LoVo (cell line): ENCODE measurements around the gene HBQ1.
A peak's percentile ranks its signal among the peaks of the same experiment; 100 is the strongest.
"Not testable (repeated sequence)": the region's sequence is repeated elsewhere in the genome, so short reads cannot be mapped to it uniquely, and the experiment has no call there.

Experiments used
- DNase-seq: peaks from one replicate; pipeline ENCODE4 v3.0.0-alpha.2; 2016; ENCODE audit warnings: low spot score

Gene HBQ1

DNA sequence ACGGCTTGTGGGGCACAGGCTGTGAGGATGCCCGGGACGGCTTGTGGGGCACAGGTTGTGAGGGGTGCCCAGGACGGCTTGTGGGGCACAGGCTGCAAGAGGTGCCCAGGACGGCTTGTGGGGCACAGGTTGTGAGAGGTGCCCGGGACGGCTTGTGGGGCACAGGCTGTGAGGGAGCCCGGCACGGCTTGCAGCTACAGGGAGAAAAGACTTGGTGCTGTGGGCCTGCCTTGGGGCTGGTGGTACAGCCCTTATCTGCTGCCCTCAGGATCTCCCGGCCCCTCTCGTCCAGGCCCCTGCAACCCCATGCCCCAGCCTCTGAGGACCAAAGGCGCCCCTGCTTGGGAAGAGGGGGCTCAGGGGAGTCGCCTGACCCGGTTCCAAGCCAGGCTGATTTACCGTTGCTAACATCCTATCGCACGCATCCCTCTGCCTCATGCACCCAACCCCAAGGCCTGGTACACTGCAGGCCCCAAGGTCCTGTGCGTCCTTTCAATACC is 19.5 kb upstream of the HBQ1 start:
- DNase-seq = no peak

DNA sequence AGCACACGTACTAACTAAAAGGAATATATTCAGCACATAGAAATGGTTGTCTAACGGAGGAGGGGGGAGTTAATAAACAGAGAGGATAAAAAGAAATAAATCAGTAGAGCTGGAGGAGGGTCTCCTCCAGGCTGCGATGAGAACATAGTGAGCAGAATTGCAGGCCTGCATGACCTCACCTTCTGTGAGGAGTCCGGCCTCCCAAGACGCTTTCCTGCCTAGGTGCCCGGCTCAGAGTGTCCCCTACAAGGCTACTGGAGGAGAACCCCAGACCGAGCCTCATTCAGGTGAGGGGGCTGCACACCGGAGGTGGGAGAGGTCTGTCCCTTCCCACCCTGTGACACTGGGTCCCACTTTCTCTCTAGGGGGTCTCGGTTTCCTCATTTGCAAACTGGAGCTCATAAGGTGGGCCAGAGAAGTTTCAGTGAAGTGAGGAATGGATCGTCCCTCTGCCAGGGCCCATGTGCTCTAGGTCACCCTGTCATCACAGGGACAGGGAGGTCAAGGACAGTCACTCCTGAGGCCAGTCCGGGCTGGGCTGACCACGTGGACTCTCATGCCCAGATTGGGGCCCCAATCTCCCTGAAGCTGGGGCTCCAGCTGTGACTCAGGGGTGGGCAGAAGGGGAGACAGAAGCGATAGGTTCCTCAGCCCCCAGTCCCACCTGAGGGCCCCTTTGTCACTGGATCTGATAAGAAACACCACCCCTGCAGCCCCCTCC is 17.8 kb upstream of the HBQ1 start:
- no peak for DNase-seq

DNA sequence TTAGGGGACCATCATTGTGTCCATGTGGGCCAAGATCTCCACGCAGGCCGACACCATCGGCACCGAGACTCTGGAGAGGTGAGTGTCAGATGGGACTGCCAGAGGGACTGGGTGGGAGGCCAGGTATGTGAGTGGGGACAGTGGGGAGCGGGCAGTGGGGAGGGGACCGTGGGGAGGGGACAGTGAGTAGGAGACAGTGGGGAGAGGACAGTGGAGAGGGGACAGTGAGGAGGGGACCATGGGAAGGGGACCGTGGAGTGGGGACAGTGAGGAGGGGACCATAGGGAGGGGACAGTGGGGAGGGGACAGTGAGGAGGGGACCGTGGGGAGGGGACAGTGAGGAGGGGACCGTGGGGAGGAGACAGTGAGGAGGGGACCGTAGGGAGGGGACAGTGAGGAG is 17.1 kb upstream of the HBQ1 start:
- not testable (repeated sequence) for DNase-seq

DNA sequence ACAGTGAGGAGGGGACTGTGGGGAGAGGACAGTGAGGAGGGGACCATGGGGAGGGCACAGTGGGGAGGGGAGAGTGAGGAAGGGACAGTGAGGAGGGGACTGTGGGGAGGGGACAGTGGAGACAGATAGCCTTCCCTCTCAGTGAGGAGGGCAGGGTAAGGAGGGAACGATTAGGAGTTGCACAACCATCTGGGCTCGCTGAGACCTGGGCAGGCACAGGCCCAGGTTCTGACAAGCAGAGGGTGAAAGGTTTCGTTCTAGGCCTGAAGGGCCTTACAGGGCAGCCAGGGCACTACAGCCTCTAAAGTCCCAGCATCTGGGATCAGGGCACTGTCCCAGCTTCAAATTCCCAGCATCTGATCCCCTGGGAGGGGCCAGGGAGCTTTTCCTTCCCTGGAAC is 16.6 kb upstream of the HBQ1 start:
- DNase-seq = not testable (repeated sequence)

DNA sequence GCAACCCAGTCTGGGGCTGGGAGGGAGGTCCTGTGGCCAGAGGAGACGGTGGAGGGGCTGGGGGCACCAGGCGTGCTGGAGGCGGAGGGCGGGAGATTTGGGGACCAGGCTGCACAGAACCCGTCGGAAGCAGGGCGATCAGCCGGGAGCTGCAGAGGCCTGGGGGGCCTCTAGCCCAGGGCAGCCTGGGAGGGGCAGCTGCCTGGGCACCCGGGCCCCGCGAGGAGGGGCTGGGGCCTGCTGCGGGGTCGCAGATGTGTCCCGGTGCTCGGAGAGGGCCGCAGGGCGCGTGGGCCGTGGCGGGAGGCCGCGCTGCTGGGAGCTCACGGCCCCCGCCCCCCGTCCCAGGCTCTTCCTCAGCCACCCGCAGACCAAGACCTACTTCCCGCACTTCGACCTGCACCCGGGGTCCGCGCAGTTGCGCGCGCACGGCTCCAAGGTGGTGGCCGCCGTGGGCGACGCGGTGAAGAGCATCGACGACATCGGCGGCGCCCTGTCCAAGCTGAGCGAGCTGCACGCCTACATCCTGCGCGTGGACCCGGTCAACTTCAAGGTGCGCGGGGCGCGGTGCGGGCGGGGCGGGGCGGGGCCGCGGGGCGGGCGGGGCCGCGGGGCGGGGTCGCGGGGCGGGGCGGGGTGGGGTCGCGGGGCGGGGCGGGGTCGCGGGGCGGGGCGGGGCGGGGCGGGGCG is 16.0 kb upstream of the HBQ1 start:
- DNase-seq = not testable (repeated sequence)

DNA sequence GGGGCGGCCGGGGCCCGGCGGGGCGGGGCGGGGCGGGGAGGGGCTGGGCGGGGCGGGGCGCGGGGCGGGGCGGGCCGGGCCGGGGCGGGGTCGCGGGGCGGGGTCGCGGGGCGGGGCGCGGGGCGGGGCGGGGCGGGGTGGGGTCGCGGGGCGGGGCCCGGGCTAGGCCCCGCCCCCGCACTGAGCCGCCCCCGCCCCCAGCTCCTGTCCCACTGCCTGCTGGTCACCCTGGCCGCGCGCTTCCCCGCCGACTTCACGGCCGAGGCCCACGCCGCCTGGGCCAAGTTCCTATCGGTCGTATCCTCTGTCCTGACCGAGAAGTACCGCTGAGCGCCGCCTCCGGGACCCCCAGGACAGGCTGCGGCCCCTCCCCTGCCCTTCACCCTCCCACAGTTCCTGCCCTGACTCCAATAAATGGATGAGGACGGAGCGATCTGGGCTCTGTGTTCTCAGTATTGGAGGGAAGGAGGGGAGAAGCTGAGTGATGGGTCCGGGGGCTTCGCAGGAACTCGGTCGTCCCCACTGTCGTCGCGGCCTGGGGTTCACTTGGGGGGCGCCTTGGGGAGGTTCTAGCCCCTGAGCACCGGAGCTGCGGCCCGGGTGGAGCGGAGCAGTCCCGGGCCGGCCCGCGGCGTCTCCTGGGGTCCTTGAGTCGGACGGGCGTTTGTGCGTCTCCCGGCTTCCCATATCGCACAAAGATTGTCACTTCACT is 15.3 kb upstream of the HBQ1 start:
- DNase-seq = no peak

DNA sequence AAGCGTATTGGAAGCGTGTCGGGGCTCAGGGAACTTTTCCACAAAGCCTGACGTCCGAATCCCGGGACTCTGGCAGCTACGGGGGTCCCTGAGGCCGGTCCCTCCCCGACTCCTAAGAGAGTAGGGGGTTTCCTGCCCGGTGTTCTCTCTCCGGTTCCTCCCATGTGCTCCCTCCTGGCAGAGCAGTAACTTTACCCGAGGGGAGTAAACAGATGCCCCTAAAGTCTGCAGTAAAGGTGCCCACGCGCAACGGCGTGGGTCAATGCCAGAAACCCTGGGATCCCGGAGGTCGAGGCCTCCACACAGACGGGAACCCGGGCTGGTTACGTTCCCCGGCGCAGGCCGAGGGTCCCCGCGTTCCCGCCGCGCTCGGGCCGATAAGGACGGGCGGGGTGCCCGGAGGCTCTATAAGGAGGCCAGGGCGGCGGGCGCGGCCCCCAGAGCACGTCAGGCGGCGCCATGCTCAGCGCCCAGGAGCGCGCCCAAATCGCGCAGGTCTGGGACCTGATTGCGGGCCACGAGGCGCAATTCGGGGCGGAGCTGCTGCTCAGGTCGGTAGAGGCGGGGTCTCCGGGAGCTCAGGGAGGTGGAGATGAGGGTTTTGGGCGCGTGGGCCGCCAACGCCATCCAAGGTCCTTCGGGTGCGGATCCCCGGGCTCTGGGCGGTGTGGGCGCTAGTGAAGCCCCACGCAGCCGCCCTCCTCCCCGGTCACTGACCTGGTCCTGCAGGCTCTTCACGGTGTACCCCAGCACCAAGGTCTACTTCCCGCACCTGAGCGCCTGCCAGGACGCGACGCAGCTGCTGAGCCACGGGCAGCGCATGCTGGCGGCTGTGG is 14.5 kb upstream of the HBQ1 start, which contains the start of gene HBM:
Gene HBM, plus strand, starts transcription at position 440 of the 836 bp plus-strand sequence. Its CDS starts 20 bp downstream, at position 460.
- DNase-seq = no peak

DNA sequence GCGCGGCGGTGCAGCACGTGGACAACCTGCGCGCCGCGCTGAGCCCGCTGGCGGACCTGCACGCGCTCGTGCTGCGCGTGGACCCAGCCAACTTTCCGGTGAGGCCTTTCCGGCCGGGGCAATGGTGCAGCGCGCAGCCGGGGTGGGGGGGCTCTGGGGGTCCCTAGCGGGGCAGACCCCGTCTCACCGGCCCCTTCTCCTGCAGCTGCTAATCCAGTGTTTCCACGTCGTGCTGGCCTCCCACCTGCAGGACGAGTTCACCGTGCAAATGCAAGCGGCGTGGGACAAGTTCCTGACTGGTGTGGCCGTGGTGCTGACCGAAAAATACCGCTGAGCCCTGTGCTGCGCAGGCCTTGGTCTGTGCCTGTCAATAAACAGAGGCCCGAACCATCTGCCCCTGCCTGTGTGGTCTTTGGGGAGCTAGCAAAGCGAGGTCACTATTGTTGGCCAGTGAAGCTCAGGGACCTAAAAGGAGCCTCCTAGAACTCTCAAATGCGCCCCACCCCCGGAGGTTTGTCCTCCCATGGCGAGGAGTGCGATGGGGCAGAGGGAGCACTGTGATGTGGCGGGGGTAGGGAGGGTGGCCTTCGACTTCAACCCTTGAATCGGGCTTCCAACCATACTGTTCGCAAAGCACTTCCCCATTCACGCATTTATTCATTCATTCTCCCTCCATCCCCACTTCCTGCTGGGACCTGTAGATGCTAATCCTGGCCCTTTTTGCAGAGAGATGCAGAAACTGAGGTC is 13.7 kb upstream of the HBQ1 start:
- no peak for DNase-seq

DNA sequence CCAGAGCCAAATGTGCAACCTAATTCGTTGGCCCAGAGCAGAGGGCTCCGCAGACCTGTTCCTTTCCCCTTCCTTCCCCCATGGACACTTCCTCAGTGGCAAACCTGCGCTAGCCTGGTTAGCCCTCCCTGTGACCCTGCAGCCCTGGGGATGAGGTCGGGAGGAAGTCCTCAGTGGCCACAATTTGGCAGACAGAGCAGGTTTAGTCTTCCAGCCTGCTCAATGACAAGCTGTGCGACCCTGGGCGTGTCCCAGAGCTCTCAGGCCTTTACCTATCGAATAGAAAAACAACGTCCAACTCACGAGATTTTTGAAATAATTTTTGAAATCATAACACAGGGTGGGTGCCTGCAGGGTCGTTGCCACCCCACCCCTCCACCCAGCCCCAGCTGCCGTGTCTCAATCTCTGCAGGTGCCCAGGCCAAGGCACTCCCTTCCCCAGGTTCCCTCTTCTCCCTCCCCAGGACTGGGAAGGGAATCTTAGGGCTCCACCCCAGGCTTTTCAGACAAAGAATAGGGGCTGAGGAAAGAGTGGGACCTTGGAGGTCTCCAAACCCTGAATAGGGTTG is 13.1 kb upstream of the HBQ1 start:
- no peak for DNase-seq

DNA sequence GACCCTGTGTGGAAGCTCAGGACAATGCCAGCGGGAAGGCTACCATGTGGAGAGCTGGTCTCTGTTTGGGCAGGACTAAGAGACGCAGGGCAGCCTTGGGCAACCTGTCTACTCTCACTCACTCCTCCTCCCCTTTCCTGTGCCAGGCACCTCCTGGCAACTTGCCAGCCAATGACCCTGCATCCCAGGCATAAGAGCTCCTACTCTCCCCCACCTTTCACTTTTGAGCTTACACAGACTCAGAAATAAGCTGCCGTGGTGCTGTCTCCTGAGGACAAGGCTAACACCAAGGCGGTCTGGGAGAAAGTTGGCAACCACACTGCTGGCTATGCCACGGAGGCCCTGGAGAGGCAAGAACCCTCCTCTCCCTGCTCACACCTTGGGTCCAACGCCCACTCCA is 11.8 kb upstream of the HBQ1 start:
- no peak for DNase-seq

DNA sequence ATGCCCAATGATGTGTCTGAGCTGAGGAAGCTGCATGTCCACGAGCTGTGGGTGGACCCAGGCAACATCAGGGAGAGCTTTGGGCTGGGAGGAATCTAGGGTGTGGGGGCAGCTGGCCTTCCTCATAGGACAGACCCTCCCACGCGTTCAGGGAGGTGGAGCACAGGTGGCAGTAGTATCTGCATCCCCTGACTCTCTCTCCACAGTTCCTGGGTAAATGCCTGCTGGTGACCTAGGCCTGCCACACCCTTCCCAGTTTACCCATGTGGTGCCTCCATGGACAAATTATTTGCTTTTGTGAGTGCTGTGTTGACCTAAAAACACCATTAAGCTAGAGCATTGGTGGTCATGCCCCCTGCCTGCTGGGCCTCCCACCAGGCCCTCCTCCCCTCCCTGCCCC is 11.2 kb upstream of the HBQ1 start:
- DNase-seq = no peak

DNA sequence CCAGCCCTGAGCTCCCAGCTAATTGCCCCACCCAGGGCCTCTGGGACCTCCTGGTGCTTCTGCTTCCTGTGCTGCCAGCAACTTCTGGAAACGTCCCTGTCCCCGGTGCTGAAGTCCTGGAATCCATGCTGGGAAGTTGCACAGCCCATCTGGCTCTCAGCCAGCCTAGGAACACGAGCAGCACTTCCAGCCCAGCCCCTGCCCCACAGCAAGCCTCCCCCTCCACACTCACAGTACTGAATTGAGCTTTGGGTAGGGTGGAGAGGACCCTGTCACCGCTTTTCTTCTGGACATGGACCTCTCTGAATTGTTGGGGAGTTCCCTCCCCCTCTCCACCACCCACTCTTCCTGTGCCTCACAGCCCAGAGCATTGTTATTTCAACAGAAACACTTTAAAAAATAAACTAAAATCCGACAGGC is 10.2 kb upstream of the HBQ1 start:
- peak; percentile 19 for DNase-seq

DNA sequence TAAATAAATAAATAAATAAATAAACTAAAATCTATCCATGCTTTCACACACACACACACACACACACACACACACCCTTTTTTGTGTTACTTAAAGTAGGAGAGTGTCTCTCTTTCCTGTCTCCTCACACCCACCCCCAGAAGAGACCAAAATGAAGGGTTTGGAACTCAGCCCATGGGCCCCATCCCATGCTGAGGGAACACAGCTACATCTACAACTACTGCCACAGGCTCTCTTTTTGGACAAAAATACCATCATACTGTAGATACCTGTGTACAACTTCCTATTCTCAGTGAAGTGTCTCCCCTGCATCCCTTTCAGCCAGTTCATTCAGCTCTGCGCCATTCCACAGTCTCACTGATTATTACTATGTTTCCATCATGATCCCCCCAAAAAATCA is 9.5 kb upstream of the HBQ1 start:
- DNase-seq = no peak

DNA sequence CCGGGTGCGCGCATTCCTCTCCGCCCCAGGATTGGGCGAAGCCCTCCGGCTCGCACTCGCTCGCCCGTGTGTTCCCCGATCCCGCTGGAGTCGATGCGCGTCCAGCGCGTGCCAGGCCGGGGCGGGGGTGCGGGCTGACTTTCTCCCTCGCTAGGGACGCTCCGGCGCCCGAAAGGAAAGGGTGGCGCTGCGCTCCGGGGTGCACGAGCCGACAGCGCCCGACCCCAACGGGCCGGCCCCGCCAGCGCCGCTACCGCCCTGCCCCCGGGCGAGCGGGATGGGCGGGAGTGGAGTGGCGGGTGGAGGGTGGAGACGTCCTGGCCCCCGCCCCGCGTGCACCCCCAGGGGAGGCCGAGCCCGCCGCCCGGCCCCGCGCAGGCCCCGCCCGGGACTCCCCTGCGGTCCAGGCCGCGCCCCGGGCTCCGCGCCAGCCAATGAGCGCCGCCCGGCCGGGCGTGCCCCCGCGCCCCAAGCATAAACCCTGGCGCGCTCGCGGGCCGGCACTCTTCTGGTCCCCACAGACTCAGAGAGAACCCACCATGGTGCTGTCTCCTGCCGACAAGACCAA is 7.8 kb upstream of the HBQ1 start, which contains the start of gene HBA2:
Gene HBA2, plus strand, starts transcription at position 503 of the 568 bp plus-strand sequence. Its CDS starts 37 bp downstream, at position 540.
- DNase-seq = not testable (repeated sequence)

DNA sequence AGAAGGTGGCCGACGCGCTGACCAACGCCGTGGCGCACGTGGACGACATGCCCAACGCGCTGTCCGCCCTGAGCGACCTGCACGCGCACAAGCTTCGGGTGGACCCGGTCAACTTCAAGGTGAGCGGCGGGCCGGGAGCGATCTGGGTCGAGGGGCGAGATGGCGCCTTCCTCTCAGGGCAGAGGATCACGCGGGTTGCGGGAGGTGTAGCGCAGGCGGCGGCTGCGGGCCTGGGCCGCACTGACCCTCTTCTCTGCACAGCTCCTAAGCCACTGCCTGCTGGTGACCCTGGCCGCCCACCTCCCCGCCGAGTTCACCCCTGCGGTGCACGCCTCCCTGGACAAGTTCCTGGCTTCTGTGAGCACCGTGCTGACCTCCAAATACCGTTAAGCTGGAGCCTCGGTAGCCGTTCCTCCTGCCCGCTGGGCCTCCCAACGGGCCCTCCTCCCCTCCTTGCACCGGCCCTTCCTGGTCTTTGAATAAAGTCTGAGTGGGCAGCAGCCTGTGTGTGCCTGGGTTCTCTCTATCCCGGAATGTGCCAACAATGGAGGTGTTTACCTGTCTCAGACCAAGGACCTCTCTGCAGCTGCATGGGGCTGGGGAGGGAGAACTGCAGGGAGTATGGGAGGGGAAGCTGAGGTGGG is 6.9 kb upstream of the HBQ1 start:
- DNase-seq = not testable (repeated sequence)

DNA sequence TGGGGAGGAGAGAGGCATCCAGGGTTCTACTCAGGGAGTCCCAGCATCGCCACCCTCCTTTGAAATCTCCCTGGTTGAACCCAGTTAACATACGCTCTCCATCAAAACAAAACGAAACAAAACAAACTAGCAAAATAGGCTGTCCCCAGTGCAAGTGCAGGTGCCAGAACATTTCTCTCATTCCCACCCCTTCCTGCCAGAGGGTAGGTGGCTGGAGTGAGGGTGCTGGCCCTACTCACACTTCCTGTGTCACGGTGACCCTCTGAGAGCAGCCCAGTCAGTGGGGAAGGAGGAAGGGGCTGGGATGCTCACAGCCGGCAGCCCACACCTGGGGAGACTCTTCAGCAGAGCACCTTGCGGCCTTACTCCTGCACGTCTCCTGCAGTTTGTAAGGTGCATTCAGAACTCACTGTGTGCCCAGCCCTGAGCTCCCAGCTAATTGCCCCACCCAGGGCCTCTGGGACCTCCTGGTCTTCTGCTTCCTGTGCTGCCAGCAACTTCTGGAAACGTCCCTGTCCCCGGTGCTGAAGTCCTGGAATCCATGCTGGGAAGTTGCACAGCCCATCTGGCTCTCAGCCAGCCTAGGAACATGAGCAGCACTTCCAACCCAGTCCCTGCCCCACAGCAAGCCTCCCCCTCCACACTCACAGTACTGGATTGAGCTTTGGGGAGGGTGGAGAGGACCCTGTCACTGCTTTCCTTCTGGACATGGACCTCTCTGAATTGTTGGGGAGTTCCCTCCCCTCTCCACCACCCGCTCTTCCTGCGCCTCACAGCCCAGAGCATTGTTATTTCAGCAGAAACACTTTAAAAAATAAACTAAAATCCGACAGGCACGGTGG is 6.1 kb upstream of the HBQ1 start:
- DNase-seq = not testable (repeated sequence)

DNA sequence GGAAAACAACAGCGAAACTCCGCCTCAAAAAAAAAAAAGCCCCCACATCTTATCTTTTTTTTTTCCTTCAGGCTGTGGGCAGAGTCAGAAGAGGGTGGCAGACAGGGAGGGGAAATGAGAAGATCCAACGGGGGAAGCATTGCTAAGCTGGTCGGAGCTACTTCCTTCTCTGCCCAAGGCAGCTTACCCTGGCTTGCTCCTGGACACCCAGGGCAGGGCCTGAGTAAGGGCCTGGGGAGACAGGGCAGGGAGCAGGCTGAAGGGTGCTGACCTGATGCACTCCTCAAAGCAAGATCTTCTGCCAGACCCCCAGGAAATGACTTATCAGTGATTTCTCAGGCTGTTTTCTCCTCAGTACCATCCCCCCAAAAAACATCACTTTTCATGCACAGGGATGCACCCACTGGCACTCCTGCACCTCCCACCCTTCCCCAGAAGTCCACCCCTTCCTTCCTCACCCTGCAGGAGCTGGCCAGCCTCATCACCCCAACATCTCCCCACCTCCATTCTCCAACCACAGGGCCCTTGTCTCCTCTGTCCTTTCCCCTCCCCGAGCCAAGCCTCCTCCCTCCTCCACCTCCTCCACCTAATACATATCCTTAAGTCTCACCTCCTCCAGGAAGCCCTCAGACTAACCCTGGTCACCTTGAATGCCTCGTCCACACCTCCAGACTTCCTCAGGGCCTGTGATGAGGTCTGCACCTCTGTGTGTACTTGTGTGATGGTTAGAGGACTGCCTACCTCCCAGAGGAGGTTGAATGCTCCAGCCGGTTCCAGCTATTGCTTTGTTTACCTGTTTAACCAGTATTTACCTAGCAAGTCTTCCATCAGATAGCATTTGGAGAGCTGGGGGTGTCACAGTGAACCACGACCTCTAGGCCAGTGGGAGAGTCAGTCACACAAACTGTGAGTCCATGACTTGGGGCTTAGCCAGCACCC is 5.0 kb upstream of the HBQ1 start:
- no peak for DNase-seq

DNA sequence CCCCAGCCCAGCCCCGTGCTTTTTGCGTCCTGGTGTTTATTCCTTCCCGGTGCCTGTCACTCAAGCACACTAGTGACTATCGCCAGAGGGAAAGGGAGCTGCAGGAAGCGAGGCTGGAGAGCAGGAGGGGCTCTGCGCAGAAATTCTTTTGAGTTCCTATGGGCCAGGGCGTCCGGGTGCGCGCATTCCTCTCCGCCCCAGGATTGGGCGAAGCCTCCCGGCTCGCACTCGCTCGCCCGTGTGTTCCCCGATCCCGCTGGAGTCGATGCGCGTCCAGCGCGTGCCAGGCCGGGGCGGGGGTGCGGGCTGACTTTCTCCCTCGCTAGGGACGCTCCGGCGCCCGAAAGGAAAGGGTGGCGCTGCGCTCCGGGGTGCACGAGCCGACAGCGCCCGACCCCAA is 4.3 kb upstream of the HBQ1 start:
- not testable (repeated sequence) for DNase-seq
